Right lobe of liver (tissue), 6 donors: ENCODE results near the gene ACTR6. TPM values are rescaled to one million over a fixed set of nuclear protein-coding genes. Genes with fewer than 3 reads are reported as not detected.

ENCODE experiments used
- ATAC-seq, 4 donors: fragments of 200-7000 bp; cut with Tn5 transposase; one replicate each; pipeline ENCODE4 v1.9.1; 2020; ENCODE audit warnings: mild to moderate bottlenecking in 4 of 4, moderate library complexity in 4 of 4
- DNase-seq, 3 donors: peaks; one replicate each; pipeline ENCODE4 v3.0.0-alpha.2; 2020
- H3K27ac ChIP-seq, 3 donors: fragments of 200-600 bp; one replicate each; pipeline ENCODE4 v1.8.0; 2022
- H3K27me3 ChIP-seq, 2 donors: fragments of 200-600 bp; one replicate each; pipeline ENCODE4 v1.8.0; 2022
- H3K36me3 ChIP-seq, 4 donors: fragments of 200-600 bp; sonication (generic) in 1 of 4; one replicate each; pipeline versions ENCODE4 v1.5.1 to v1.8.0; 2017 to 2022; ENCODE audit warnings: control low read depth in 1 of 4
- H3K4me1 ChIP-seq, 4 donors: fragments of 200-600 bp; sonication (generic) in 1 of 4; one replicate each; pipeline versions ENCODE4 v1.5.1 to v1.8.0; 2017 to 2022; ENCODE audit warnings: control low read depth in 1 of 4
- H3K4me3 ChIP-seq, 3 donors: fragments of 200-600 bp; one replicate each; pipeline ENCODE4 v1.8.0; 2022
- H3K9me3 ChIP-seq, 4 donors: fragments of 200-600 bp; sonication (generic) in 1 of 4; one replicate each; pipeline versions ENCODE4 v1.5.1 to v1.8.0; 2017 to 2022; ENCODE audit warnings: control low read depth in 1 of 4
- POLR2A ChIP-seq: fragments of 450-650 bp; IDR thresholded peaks from one replicate; pipeline ENCODE4 v1.6.1; 2017; ENCODE audit warnings: antibody characterized with exemption, mild to moderate bottlenecking
- WGBS: methylation state at CpG from one replicate; pipeline ENCODE4 v1.1.6; 2018; ENCODE audit warnings: low coverage, low lambda C conversion rate; ENCODE audit not compliant: insufficient coverage; ENCODE audit errors: missing lambda C conversion rate; 5-methylcytosine and 5-hydroxymethylcytosine counted together
- intact Hi-C, 2 donors: fragments of 100-400 bp; cut with DNase I; formaldehyde crosslinking; loops; one replicate each; pipeline versions ENCODE4 v1.11.2 to v1.14.1; 2022
- total RNA-seq, 6 experiments: library from RNA; depleted of rRNA in 2 of 6; stranded (reverse); fragments of >200 nt in 2 of 6; fragmentation: NEBNext Ultra II Directional in 3 of 6; extraction: Animal tissue kit (Norgen Biotek cat#: 25700) in 3 of 6; gene quantifications; one replicate each; pipeline versions ENCODE4 v1.1.0 to v1.2.4, GENCODE V29; 2016 to 2023
- TF ChIP-seq, protein P1 (sequence below), 4 donors: fragments of 200-600 bp in 3 of 4; fragments of 450-650 bp in 1 of 4; IDR thresholded peaks; one replicate each; pipeline versions ENCODE4 v1.5.1 to v1.8.0; 2016 to 2022; ENCODE audit warnings: antibody characterized with exemption in 4 of 4, mild to moderate bottlenecking in 2 of 4
- donor health status: DM: no; HTN: yes; CAD: no.
- donor health status: DM: no; HTN: no; CAD: no.
- donor health status: DM: no; HTN: no; CAD: no.
- donor health status: DM: no; HTN: yes; CAD: no.
- donor health status: DM: no; HTN: yes; CAD: no.

Gene ACTR6
- total RNA-seq, 6 experiments from 2014 or later = 5.7 to 16.0 (median 13.1) TPM

DNA sequence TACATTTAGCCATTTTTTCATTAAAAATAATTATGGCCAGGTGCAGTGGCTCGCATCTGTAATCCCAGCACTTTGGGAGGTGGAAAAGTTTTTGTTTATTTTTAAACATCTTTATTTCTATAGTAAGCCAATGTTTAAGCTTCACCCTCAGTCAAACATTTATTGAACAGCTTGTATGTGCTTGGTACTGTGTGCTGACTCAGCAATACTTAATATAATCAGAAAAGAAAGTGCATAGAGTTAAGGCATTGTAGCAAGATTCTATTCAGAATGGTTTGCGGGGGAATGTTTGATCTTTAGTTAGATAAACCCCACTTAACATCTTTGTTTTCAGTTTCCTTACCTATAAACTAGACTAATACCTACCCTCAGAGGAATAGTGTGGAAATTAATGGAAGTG lies 11.1 kb downstream of the ACTR6 start:
- ATAC-seq = no peak
- TF ChIP-seq, protein P1, sequence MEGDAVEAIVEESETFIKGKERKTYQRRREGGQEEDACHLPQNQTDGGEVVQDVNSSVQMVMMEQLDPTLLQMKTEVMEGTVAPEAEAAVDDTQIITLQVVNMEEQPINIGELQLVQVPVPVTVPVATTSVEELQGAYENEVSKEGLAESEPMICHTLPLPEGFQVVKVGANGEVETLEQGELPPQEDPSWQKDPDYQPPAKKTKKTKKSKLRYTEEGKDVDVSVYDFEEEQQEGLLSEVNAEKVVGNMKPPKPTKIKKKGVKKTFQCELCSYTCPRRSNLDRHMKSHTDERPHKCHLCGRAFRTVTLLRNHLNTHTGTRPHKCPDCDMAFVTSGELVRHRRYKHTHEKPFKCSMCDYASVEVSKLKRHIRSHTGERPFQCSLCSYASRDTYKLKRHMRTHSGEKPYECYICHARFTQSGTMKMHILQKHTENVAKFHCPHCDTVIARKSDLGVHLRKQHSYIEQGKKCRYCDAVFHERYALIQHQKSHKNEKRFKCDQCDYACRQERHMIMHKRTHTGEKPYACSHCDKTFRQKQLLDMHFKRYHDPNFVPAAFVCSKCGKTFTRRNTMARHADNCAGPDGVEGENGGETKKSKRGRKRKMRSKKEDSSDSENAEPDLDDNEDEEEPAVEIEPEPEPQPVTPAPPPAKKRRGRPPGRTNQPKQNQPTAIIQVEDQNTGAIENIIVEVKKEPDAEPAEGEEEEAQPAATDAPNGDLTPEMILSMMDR (IDR thresholded peaks at IDR 0.05) = no peak
- no peak for TF ChIP-seq POLR2A
- H3K9me3 ChIP-seq = no peaks in the 10 kb centered on the region
- H3K27me3 ChIP-seq = no peaks in the 10 kb centered on the region
- H3K36me3 ChIP-seq = peaks cover 0 to 44% (median 7%) of the 10 kb centered on the region in 4 donors
- H3K4me3 ChIP-seq = no peak overlapping the region
- no peak for DNase-seq
- H3K27ac ChIP-seq = no peak overlapping the region
- intact Hi-C loops = no loop called here
- peaks cover 0 to 40% (median 7%) of the 10 kb centered on the region in 4 donors for H3K4me1 ChIP-seq
- 97% methylated on average over 2 of the region's 2 CpGs for WGBS

GRCh38 chr12:100213016-100213891 lies 12.6 kb downstream of the ACTR6 start:
- ATAC-seq (peak; percentile 60 to 80 (median 72)), DNase-seq (no peak)
- H3K4me1 ChIP-seq = peaks cover 0 to 43% (median 7%) of the 10 kb centered on the region in 4 donors
- WGBS = 48% methylated on average over 5 of the region's 5 CpGs
- H3K36me3 ChIP-seq = peaks cover 0 to 30% (median 7%) of the 10 kb centered on the region in 4 donors
- no peak overlapping the region for H3K4me3 ChIP-seq
- H3K9me3 ChIP-seq = no peaks in the 10 kb centered on the region
- H3K27ac ChIP-seq = peak overlapping the region; percentile 34 to 76 (median 64)
- no peaks in the 10 kb centered on the region for H3K27me3 ChIP-seq
- TF ChIP-seq, protein P1 (IDR thresholded peaks at IDR 0.05) = no peak
- no peak for TF ChIP-seq POLR2A
- intact Hi-C loops = no loop called here

- peak overlapping the region in 1 of 3 donors; percentile 15 for H3K4me3 ChIP-seq
- H3K27ac ChIP-seq = peak overlapping the region in 2 of 3 donors; percentile 16 to 76
- intact Hi-C loops = no loop called here
- no peak for TF ChIP-seq POLR2A
- TF ChIP-seq, protein P1 (IDR thresholded peaks at IDR 0.05) = no peak
- DNase-seq (no peak), ATAC-seq (peak; percentile 33 to 57 (median 50))
- 45% methylated on average over 2 of the region's 2 CpGs for WGBS
- H3K27me3 ChIP-seq = no peaks in the 10 kb centered on the region
- peaks cover 0 to 51% (median 7%) of the 10 kb centered on the region in 4 donors for H3K4me1 ChIP-seq
- no peaks in the 10 kb centered on the region for H3K9me3 ChIP-seq
- peaks cover 0 to 17% (median under 1%) of the 10 kb centered on the region in 4 donors for H3K36me3 ChIP-seq
Observed at GRCh38 chr12:100214518-100214917, 13.9 kb downstream of the ACTR6 start.

GRCh38 chr12:100215209-100215608 lies 14.6 kb downstream of the ACTR6 start:
- ATAC-seq (peak; percentile 44 to 64 (median 56)), DNase-seq (no peak)
- H3K27ac ChIP-seq = peak overlapping the region in 2 of 3 donors; percentile 16 to 76
- no peaks in the 10 kb centered on the region for H3K27me3 ChIP-seq
- H3K9me3 ChIP-seq = no peaks in the 10 kb centered on the region
- peak overlapping the region in 2 of 3 donors; percentile 2 to 15 for H3K4me3 ChIP-seq
- WGBS = 0% methylated on average over 1 of the region's 1 CpG
- H3K36me3 ChIP-seq = peaks cover 0 to 13% (median 0%) of the 10 kb centered on the region in 4 donors
- TF ChIP-seq POLR2A = no peak
- TF ChIP-seq, protein P1 (IDR thresholded peaks at IDR 0.05) = no peak
- intact Hi-C loops = no loop called here
- H3K4me1 ChIP-seq = peaks cover 0 to 58% (median 7%) of the 10 kb centered on the region in 4 donors
